RWPE1 (cell line): Measurements from ENCODE around the gene INIP.

Experiments
- CTCF ChIA-PET: fragments of 350-600 bp; sonication (Branson Sonifier 250); formaldehyde crosslinking; extraction: SDS; loops from one replicate; lab custom pipeline; 2021; lab: Yijun Ruan, JAX
- POLR2A ChIA-PET: fragments of 400-600 bp; formaldehyde crosslinking; extraction: SDS; loops from one replicate; lab custom pipeline; 2020; ENCODE audit warnings: antibody characterized with exemption; ENCODE audit not compliant: low non-redundant PET; lab: Yijun Ruan, JAX
- DNase-seq: peaks from one replicate; pipeline ENCODE4 v3.0.0; 2012; ENCODE audit warnings: low spot score
- H3K27ac ChIP-seq: fragments of 450-650 bp; 2 replicates; pipeline ENCODE4 v1.5.1; 2017
- CTCF ChIP-seq: fragments of 450-650 bp; conservative IDR thresholded peaks from 2 replicates; pipeline ENCODE4 v1.5.1; 2017; ENCODE audit warnings: low read depth, mild to moderate bottlenecking

The INIP gene

DNA sequence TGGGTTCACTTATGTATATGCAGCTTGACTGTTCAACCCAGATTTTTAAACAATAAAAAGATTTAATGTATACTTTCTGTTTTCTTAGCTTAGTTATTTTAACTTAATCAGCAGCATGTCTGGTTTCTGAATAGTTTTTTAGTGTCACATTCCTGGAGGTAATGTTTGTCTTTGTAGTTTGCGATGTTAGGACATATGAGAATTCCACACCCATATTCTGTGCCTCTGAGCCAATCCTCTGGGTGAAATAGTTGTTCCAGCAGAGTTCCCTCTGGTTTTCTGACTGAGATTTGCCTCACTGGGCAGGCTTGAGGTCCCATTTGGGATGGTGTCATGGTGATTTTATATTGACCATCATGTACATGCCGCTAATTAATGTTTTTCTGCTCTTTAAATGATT is 48.6 kb downstream of the INIP start:
- TF ChIP-seq CTCF: no peak
- DNase-seq: no peak
- POLR2A ChIA-PET: no interaction called here
- CTCF ChIA-PET: interaction anchor here (1.0 kb wide), 1 partner anchor 22 kb away, joined by 3 read pairs; no protein-coding TSS in a partner anchor
- no peak overlapping the region for H3K27ac ChIP-seq

DNA sequence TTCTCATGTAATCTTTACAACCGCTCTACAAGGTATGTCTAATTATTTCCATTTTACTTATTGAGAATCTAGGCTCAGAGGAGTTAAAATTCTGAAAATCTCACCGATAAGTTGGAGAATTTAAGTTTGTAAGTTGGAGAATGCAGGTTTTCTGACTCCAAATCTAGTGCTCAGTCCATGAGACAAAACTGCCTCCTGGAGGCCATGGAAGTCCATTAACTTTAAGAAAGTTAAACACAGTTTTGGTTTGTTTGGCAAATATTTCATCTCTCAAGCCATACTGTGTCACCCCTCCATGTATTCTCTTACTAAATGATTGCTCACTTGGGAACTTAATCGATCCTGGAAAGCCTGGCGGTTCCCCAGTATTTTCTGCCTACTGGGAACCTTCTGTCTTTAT is 52.6 kb downstream of the INIP start:
- no peak for DNase-seq
- CTCF ChIA-PET: interaction anchor here (0.6 to 0.9 kb wide), 3 partner anchors 23 to 406 kb away, joined by 3 to 9 read pairs (median 3); no protein-coding TSS in a partner anchor
- TF ChIP-seq CTCF: no peak
- POLR2A ChIA-PET: no interaction called here
- H3K27ac ChIP-seq: no peak overlapping the region

GRCh38 chr9:112664531-112664930 is 53.4 kb downstream of the INIP start:
- no peak for DNase-seq
- ChIA-PET CTCF (interaction anchor here (0.6 to 0.9 kb wide), 3 partner anchors 23 to 57 kb away, joined by 3 to 9 read pairs (median 4); no protein-coding TSS in a partner anchor), POLR2A (no interaction called here)

GRCh38 chr9:112663681-112664080 is 54.2 kb downstream of the INIP start:
- ChIA-PET CTCF (interaction anchor here (0.6 to 1.0 kb wide), 4 partner anchors 19 to 1585 kb away, joined by 3 to 4 read pairs (median 3); no protein-coding TSS in a partner anchor), POLR2A (no interaction called here)
- TF ChIP-seq CTCF: no peak
- DNase-seq: no peak
- H3K27ac ChIP-seq: no peak overlapping the region

More at GRCh38 chr9:112664531-112664930, 53.4 kb downstream of the INIP start:
- no peak for TF ChIP-seq CTCF
- no peak overlapping the region for H3K27ac ChIP-seq

DNA sequence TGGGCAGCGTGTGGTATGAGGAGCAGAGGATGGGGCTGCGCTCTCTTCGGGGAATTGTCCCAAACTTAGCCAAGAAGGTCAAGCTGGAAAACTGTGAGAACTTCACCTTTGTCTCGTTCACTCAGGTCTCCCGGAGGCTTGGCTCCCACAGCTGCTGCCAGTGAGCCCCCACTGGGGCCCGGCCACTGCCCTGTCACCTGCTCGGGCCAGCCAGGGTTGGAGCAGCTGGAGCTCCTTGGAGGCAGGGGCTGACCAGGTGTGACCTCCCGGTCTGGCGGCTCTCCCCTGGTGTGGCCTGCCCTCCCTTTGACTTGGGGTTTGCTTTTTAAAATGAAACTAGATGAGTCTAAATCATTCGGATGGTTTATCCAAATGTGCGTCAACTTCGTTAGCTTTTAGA is 58.0 kb downstream of the INIP start:
- ChIA-PET POLR2A (no interaction called here), CTCF (interaction anchor here (0.5 to 0.7 kb wide), 4 partner anchors 15 to 471 kb away, joined by 3 to 4 read pairs (median 4); no protein-coding TSS in a partner anchor)
- TF ChIP-seq CTCF: no peak
- DNase-seq: no peak
- H3K27ac ChIP-seq: no peak overlapping the region

GRCh38 chr9:112655668-112656067 is 62.2 kb downstream of the INIP start:
- TF ChIP-seq CTCF: no peak
- DNase-seq: no peak
- H3K27ac ChIP-seq: no peak overlapping the region
- ChIA-PET POLR2A (no interaction called here), CTCF (no interaction called here)
